CD4-positive, alpha-beta memory T cell (primary cell): Measurements from ENCODE around the gene GRK5. TPM values are rescaled to one million over a fixed set of nuclear protein-coding genes. Genes with fewer than 3 reads are reported as not detected.
A peak's percentile ranks its signal among the peaks of the same experiment; 100 is the strongest.

Experiments used
- CTCF ChIA-PET: fragments of 350-600 bp; sonication (Branson Sonifier 250); formaldehyde crosslinking; loops from one replicate; lab custom pipeline; 2021; ENCODE audit warnings: inconsistent platforms; ENCODE audit not compliant: partially characterized antibody; lab: Charles Lee
- POLR2A ChIA-PET: fragments of 350-600 bp; sonication (Branson Sonifier 250); formaldehyde crosslinking; loops from one replicate; lab custom pipeline; 2021; ENCODE audit not compliant: partially characterized antibody; lab: Charles Lee
- DNase-seq, 5 donors: peaks; one replicate each; pipeline versions ENCODE4 v3.0.0 to v3.0.0-alpha.2; 2020 to 2022; ENCODE audit warnings: mixed read lengths in 1 of 5
- H3K27ac ChIP-seq: one replicate; pipeline ENCODE4 v1.7.0; 2013; ENCODE audit warnings: low read depth, low read length
- H3K27me3 ChIP-seq: 2 replicates; pipeline ENCODE4 v1.7.0; 2013; ENCODE audit warnings: mild to moderate bottlenecking, low read length, moderate library complexity; ENCODE audit not compliant: insufficient read depth
- H3K36me3 ChIP-seq: 2 replicates; pipeline ENCODE4 v1.7.0; 2013; ENCODE audit warnings: mild to moderate bottlenecking, low read length, moderate library complexity; ENCODE audit not compliant: insufficient read depth
- H3K4me1 ChIP-seq: 2 replicates; pipeline ENCODE4 v1.7.0; 2013; ENCODE audit warnings: mild to moderate bottlenecking, low read length, moderate library complexity; ENCODE audit not compliant: insufficient read depth
- H3K4me3 ChIP-seq, 2 donors: one replicate each; pipeline ENCODE4 v1.7.0; 2013; ENCODE audit warnings: low read length in 2 of 2, mild to moderate bottlenecking in 1 of 2
- H3K9me3 ChIP-seq, 2 donors: one replicate each; pipeline ENCODE4 v1.7.0; 2013; ENCODE audit warnings: low read length in 2 of 2, control low read depth in 1 of 2; ENCODE audit not compliant: control insufficient read depth in 1 of 2
- H3K27ac Mint-ChIP-seq, 7 donors: one replicate each; pipeline ENCODE4 v1.8.0; 2020 to 2021; ENCODE audit warnings: mixed read lengths in 7 of 7, mild to moderate bottlenecking in 6 of 7, inconsistent platforms in 3 of 7, moderate library complexity in 3 of 7
- H3K27me3 Mint-ChIP-seq, 2 donors: one replicate each; pipeline ENCODE4 v1.8.0; 2020 to 2021; ENCODE audit warnings: mixed read lengths in 2 of 2
- H3K36me3 Mint-ChIP-seq, 2 donors: one replicate each; pipeline ENCODE4 v1.8.0; 2020 to 2021; ENCODE audit warnings: mixed read lengths in 2 of 2, inconsistent platforms in 1 of 2, mild to moderate bottlenecking in 1 of 2
- H3K4me1 Mint-ChIP-seq, 4 donors: one replicate each; pipeline ENCODE4 v1.8.0; 2020 to 2021; ENCODE audit warnings: mixed read lengths in 4 of 4, mild to moderate bottlenecking in 1 of 4
- H3K4me3 Mint-ChIP-seq, 8 donors: one replicate each; pipeline ENCODE4 v1.8.0; 2020 to 2021; ENCODE audit warnings: mixed read lengths in 8 of 8, mild to moderate bottlenecking in 7 of 8, moderate library complexity in 6 of 8, inconsistent platforms in 3 of 8
- H3K9me3 Mint-ChIP-seq, 8 donors: one replicate each; pipeline ENCODE4 v1.8.0; 2020 to 2021; ENCODE audit warnings: mixed read lengths in 8 of 8, mild to moderate bottlenecking in 5 of 8, inconsistent platforms in 3 of 8, moderate library complexity in 1 of 8
- intact Hi-C: fragments of 100-400 bp; cut with micrococcal nuclease; formaldehyde crosslinking; loops from one replicate; pipeline ENCODE4 v1.15.1; 2023
- polyA plus RNA-seq, 2 donors: library from polyadenylated mRNA; unstranded; fragments of 300-500 nt; fragmentation: Illumina TruSeq; gene quantifications; one replicate each; pipeline ENCODE4 v1.2.3, GENCODE V29; 2021
- total RNA-seq, 2 experiments: library from RNA; stranded (reverse); gene quantifications; one replicate each; pipeline ENCODE4 v1.2.3, GENCODE V29; 2021

Gene GRK5
- total and polyA plus RNA-seq, 4 experiments from 2014 or later, result 7.6 to 27.9 (median 18.6) TPM

GRCh38 chr10:119308551-119309422 is 101.4 kb downstream of the GRK5 start:
- CTCF ChIA-PET, result interaction anchor here (0.7 to 8.7 kb wide), 10 partner anchors 13 to 109 kb away, joined by 3 to 139 read pairs (median 4); partner anchors contain the start of gene GRK5
- H3K27ac Mint-ChIP-seq, result peak overlapping the region in 3 of 7 donors; percentile 57 to 99 (median 73)

DNA sequence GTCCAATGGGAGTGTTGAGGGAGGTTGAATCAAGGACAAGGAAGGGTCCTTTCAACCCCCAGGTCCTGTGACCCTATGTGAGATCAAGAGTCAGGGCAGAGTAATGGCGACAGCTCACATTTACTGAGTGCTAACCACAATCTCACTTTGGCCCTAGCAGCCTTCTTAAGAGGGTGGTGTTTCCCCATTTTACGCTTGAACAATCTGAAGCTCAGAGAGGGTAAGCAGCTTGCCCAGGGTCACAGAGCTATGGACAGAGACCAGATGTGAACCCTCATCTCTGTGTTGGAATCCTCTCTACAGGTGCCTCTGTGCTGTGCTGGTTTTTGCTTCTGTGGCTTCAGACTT is 102.0 kb downstream of the GRK5 start:
- no peak overlapping the region for H3K4me3 Mint-ChIP-seq
- H3K27me3 ChIP-seq, result no peaks in the 10 kb centered on the region
- peaks cover 5 to 9% of the 10 kb centered on the region in 2 donors for H3K36me3 Mint-ChIP-seq
- peaks cover 52% of the 10 kb centered on the region for H3K4me1 ChIP-seq
- POLR2A ChIA-PET, result interaction anchor here (0.6 to 6.5 kb wide), 2 partner anchors 100 to 185 kb away, joined by 3 to 101 read pairs; partner anchors contain the start of gene GRK5
- no peaks in the 10 kb centered on the region for H3K9me3 ChIP-seq
- CTCF ChIA-PET, result interaction anchor here (0.7 to 1.5 kb wide), 6 partner anchors 12 to 106 kb away, joined by 3 to 4 read pairs (median 4); partner anchors contain the start of gene GRK5
- peaks cover 0 to 9% of the 10 kb centered on the region in 2 donors for H3K27me3 Mint-ChIP-seq
- no peaks in the 10 kb centered on the region for H3K36me3 ChIP-seq
- peaks cover 38 to 70% (median 54%) of the 10 kb centered on the region in 4 donors for H3K4me1 Mint-ChIP-seq
- no peaks in the 10 kb centered on the region for H3K9me3 Mint-ChIP-seq
- intact Hi-C loops, result loop anchor here (5.0 kb wide), 2 partner anchors 108 to 288 kb away; partner anchors contain the start of gene TIAL1
- H3K4me3 ChIP-seq, result no peak overlapping the region
- no peak for DNase-seq
- H3K27ac Mint-ChIP-seq, result peak overlapping the region in 2 of 7 donors; percentile 9 to 57
- no peak overlapping the region for H3K27ac ChIP-seq

More at GRCh38 chr10:119308551-119309422, 101.4 kb downstream of the GRK5 start:
- H3K27me3 Mint-ChIP-seq, result peaks cover 0 to 9% of the 10 kb centered on the region in 2 donors
- intact Hi-C loops, result loop anchor here (5.0 kb wide), 2 partner anchors 109 to 289 kb away; partner anchors contain the start of gene TIAL1
- H3K4me3 Mint-ChIP-seq, result no peak overlapping the region
- H3K4me3 ChIP-seq, result no peak overlapping the region
- H3K9me3 Mint-ChIP-seq, result no peaks in the 10 kb centered on the region
- POLR2A ChIA-PET, result interaction anchor here (0.6 to 6.5 kb wide), 5 partner anchors 38 to 234 kb away, joined by 3 to 101 read pairs (median 3); partner anchors contain the start of genes GRK5 and RGS10
- H3K36me3 ChIP-seq, result no peaks in the 10 kb centered on the region
- H3K27ac ChIP-seq, result no peak overlapping the region
- no peaks in the 10 kb centered on the region for H3K9me3 ChIP-seq
- H3K4me1 ChIP-seq, result peaks cover 50% of the 10 kb centered on the region
- DNase-seq, result no peak
- H3K4me1 Mint-ChIP-seq, result peaks cover 39 to 68% (median 55%) of the 10 kb centered on the region in 4 donors
- H3K27me3 ChIP-seq, result no peaks in the 10 kb centered on the region
- peaks cover 5 to 9% of the 10 kb centered on the region in 2 donors for H3K36me3 Mint-ChIP-seq

DNA sequence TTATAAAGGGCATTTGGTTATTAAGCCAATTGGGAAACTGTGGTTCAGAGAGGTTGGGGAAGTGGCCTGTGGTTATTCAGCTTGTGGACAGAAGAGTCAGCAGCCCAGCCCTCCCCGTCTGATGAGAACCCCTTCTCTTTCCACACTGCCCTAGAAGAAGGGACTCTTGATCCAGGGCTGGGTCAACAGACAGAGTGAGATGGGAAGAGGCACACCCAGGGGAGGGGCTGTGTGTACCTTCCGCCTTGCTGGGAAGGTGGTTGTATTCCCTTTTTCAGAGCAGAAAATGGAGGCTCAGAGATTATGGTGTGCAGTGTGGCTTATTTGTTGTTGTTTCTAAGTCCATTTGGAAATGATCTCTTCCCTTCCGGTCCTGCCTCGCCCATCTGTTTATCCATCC is 103.4 kb downstream of the GRK5 start:
- Mint-ChIP-seq H3K9me3 (no peaks in the 10 kb centered on the region), H3K4me1 (peaks cover 38 to 70% (median 56%) of the 10 kb centered on the region in 4 donors), H3K36me3 (peaks cover 4 to 9% of the 10 kb centered on the region in 2 donors), H3K27ac (peak overlapping the region in 3 of 7 donors; percentile 29 to 60 (median 30)), H3K27me3 (peaks cover 0 to 12% of the 10 kb centered on the region in 2 donors), H3K4me3 (no peak overlapping the region)
- ChIA-PET POLR2A (no interaction called here), CTCF (interaction anchor here (1.9 kb wide), 1 partner anchor 112 kb away, joined by 8 read pairs; no protein-coding TSS in a partner anchor)
- peaks cover 52% of the 10 kb centered on the region for H3K4me1 ChIP-seq
- no peaks in the 10 kb centered on the region for H3K9me3 ChIP-seq
- no peak overlapping the region for H3K4me3 ChIP-seq
- no peaks in the 10 kb centered on the region for H3K36me3 ChIP-seq
- H3K27me3 ChIP-seq, result no peaks in the 10 kb centered on the region
- no peak for DNase-seq
- H3K27ac ChIP-seq, result no peak overlapping the region
- intact Hi-C loops, result no loop called here

DNA sequence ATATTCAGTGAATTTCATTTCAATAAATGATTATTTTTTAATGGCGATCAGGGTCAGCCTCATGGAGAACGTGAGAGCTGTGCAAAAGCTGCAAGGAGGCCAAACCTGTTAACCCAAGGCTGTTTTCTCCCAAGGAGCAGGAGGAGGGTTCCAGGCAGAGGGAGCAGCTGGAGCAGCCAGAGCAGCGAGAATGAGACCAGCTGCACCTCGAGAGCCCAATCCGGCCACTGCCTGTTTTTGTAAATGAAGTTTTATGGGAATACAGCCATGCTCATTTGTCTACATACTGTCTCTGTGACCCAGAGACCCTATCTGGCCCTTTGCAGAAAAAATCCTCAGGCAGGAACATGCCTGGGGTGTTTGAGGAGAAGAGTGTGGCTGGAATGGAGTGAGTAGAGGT is 104.9 kb downstream of the GRK5 start:
- Histone ChIP-seq H3K36me3 (no peaks in the 10 kb centered on the region), H3K4me1 (peaks cover 45% of the 10 kb centered on the region), H3K9me3 (no peaks in the 10 kb centered on the region), H3K4me3 (no peak overlapping the region), H3K27me3 (no peaks in the 10 kb centered on the region), H3K27ac (no peak overlapping the region)
- ChIA-PET CTCF (interaction anchor here (1.9 kb wide), 1 partner anchor 113 kb away, joined by 8 read pairs; no protein-coding TSS in a partner anchor), POLR2A (no interaction called here)
- DNase-seq, result no peak
- H3K36me3 Mint-ChIP-seq, result peaks cover 0 to 9% of the 10 kb centered on the region in 2 donors
- peaks cover 0 to 7% of the 10 kb centered on the region in 2 donors for H3K27me3 Mint-ChIP-seq
- peak overlapping the region in 3 of 7 donors; percentile 13 to 83 (median 78) for H3K27ac Mint-ChIP-seq
- peaks cover 28 to 68% (median 46%) of the 10 kb centered on the region in 4 donors for H3K4me1 Mint-ChIP-seq
- intact Hi-C loops, result no loop called here
- no peaks in the 10 kb centered on the region for H3K9me3 Mint-ChIP-seq
- peak overlapping the region in 3 of 8 donors; percentile 1 to 57 (median 35) for H3K4me3 Mint-ChIP-seq

- DNase-seq, result no peak
- Mint-ChIP-seq H3K36me3 (peaks cover 0 to 9% of the 10 kb centered on the region in 2 donors), H3K4me1 (peaks cover 27 to 68% (median 45%) of the 10 kb centered on the region in 4 donors), H3K27me3 (peaks cover 0 to 7% of the 10 kb centered on the region in 2 donors), H3K4me3 (peak overlapping the region in 5 of 8 donors; percentile 17 to 63 (median 35)), H3K27ac (peak overlapping the region in 4 of 7 donors; percentile 3 to 78 (median 36)), H3K9me3 (no peaks in the 10 kb centered on the region)
- Histone ChIP-seq H3K36me3 (no peaks in the 10 kb centered on the region), H3K4me3 (no peak overlapping the region), H3K9me3 (no peaks in the 10 kb centered on the region), H3K27ac (no peak overlapping the region), H3K27me3 (no peaks in the 10 kb centered on the region), H3K4me1 (peaks cover 43% of the 10 kb centered on the region)
- ChIA-PET POLR2A (no interaction called here), CTCF (no interaction called here)
- intact Hi-C loops, result no loop called here
Measured at GRCh38 chr10:119313024-119313423, 105.7 kb downstream of the GRK5 start.

DNA sequence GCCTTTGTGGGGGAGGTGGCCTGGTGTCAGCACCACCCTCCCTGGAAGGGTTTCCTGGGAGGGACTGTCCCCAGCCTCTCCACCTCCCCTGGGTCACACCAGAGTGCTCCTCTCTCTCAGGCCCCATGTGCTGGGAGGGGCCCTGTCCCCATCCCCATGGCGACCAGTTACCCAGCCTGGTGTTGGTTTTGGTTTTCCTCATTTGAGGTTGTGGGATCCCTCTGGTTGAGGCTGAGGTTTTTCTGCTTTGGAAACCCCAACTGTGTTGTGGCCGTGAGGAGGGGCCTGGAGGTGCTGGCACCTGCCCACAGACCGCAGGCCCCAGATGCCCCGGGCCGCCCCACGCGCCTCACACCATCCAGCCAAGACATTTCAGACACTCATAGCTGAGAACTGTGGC is 106.3 kb downstream of the GRK5 start:
- ChIA-PET POLR2A (no interaction called here), CTCF (no interaction called here)
- H3K9me3 Mint-ChIP-seq, result no peaks in the 10 kb centered on the region
- intact Hi-C loops, result no loop called here
- peaks cover 28 to 72% (median 45%) of the 10 kb centered on the region in 4 donors for H3K4me1 Mint-ChIP-seq
- Histone ChIP-seq H3K36me3 (no peaks in the 10 kb centered on the region), H3K4me3 (no peak overlapping the region), H3K9me3 (no peaks in the 10 kb centered on the region), H3K27ac (no peak overlapping the region), H3K27me3 (no peaks in the 10 kb centered on the region), H3K4me1 (peaks cover 43% of the 10 kb centered on the region)
- peaks cover 0 to 9% of the 10 kb centered on the region in 2 donors for H3K36me3 Mint-ChIP-seq
- peak overlapping the region in 4 of 7 donors; percentile 2 to 78 (median 36) for H3K27ac Mint-ChIP-seq
- H3K4me3 Mint-ChIP-seq, result peak overlapping the region in 4 of 8 donors; percentile 35 to 44 (median 37)
- DNase-seq, result peak; percentile 46 to 67 (median 49)
- peaks cover 0 to 7% of the 10 kb centered on the region in 2 donors for H3K27me3 Mint-ChIP-seq
